Stomach (tissue), 4 donors: ENCODE measurements around the gene CXCL12.

Experiments used
- EP300 ChIP-seq: sonication (generic); formaldehyde crosslinking; IDR thresholded peaks from one replicate; pipeline ENCODE4 v1.6.1; 2017; ENCODE audit warnings: antibody characterized with exemption
- POLR2A ChIP-seq, 4 donors: fragments of 450-650 bp; IDR thresholded peaks; one replicate each; pipeline ENCODE4 v1.6.1; 2016; ENCODE audit warnings: antibody characterized with exemption in 4 of 4, control low read depth in 2 of 4, mild to moderate bottlenecking in 1 of 4, moderate library complexity in 1 of 4
- TF ChIP-seq, protein P1 (sequence below), 7 experiments: fragments of 450-650 bp in 4 of 7; fragments of 200-600 bp in 3 of 7; sonication (generic) in 3 of 7; IDR thresholded peaks; one replicate each; pipeline ENCODE4 v1.5.1; 2016 to 2019; ENCODE audit warnings: antibody characterized with exemption in 7 of 7, control low read depth in 2 of 7, mild to moderate bottlenecking in 1 of 7

DNA sequence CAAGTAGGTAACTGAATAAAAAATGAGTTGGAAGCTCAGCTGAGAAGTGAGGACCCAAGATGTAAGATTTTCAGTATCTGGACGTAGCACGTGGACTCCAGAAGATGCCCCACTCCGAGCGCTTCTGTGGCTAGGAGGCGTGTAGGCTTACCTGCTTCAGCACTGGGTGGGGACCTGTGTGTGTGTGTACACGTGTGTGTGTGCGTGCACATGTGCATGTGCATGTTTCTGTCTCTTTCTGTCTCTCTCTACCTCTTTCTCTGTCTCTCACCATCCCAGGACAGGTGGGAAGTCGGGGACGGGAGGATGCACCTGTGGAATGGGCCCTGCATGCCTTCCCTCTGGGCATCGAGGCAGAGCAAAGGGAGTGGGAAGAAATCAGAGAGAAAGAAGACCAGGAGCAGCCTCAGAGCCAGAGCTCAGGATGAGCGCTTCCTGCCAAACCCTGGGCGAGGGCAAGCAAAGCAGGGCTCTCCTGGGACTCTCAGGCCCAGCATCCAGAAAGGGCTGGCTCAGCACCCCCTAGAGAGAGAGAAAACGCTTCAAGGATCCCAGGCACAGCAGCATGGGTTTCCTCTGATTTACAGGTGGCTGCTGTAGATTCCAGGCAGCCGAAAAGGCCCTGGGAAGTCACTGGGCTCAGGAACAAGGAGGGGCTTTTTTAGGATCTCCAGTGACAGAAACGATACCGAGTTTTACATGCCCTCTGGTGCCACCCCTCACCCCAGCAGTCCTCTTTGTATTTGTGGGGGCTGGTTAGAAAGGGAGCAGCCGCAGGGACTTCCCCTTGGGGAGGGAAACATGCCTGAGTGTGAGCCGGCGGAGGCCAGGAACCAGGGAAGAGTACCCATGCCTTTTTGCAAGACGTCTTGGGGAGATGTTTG is 28.5 kb downstream of the CXCL12 start:
- TF ChIP-seq POLR2A (IDR thresholded peaks at IDR 0.05), result no peak
- TF ChIP-seq EP300, result no peak
- TF ChIP-seq, protein P1, sequence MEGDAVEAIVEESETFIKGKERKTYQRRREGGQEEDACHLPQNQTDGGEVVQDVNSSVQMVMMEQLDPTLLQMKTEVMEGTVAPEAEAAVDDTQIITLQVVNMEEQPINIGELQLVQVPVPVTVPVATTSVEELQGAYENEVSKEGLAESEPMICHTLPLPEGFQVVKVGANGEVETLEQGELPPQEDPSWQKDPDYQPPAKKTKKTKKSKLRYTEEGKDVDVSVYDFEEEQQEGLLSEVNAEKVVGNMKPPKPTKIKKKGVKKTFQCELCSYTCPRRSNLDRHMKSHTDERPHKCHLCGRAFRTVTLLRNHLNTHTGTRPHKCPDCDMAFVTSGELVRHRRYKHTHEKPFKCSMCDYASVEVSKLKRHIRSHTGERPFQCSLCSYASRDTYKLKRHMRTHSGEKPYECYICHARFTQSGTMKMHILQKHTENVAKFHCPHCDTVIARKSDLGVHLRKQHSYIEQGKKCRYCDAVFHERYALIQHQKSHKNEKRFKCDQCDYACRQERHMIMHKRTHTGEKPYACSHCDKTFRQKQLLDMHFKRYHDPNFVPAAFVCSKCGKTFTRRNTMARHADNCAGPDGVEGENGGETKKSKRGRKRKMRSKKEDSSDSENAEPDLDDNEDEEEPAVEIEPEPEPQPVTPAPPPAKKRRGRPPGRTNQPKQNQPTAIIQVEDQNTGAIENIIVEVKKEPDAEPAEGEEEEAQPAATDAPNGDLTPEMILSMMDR (IDR thresholded peaks at IDR 0.05), result no peak
